HG02973 (cell line): ENCODE data around the gene NSUN6.

Experiments
- ATAC-seq: cut with Tn5 transposase; IDR thresholded peaks from one replicate; pipeline ENCODE4 v1.9.1; 2021; ENCODE audit warnings: moderate library complexity; ENCODE audit not compliant: unreplicated experiment

NSUN6 gene

GRCh38 chr10:18651324-18652007 is at the start of gene NSUN6:
Gene NSUN6, minus strand, starts transcription at chr10:18651587. Its CDS starts 384 bp downstream, at chr10:18651203.
- ATAC-seq, result peak; percentile 94

- ATAC-seq, result no peak
Observed at GRCh38 chr10:18699849-18700840, 48.8 kb upstream of the NSUN6 start.

- no peak for ATAC-seq
Observed at GRCh38 chr10:18690541-18690940, 39.2 kb upstream of the NSUN6 start.

- no peak for ATAC-seq
Observed at GRCh38 chr10:18689498-18689897, 38.1 kb upstream of the NSUN6 start.

GRCh38 chr10:18687706-18688105 is 36.3 kb upstream of the NSUN6 start:
- ATAC-seq, result no peak

- ATAC-seq, result no peak
Observed at GRCh38 chr10:18687195-18687594, 35.8 kb upstream of the NSUN6 start.

- ATAC-seq, result no peak
Observed at GRCh38 chr10:18685555-18685954, 34.2 kb upstream of the NSUN6 start.

GRCh38 chr10:18684953-18685352 is 33.6 kb upstream of the NSUN6 start:
- no peak for ATAC-seq

- ATAC-seq, result no peak
Observed at GRCh38 chr10:18684416-18684815, 33.0 kb upstream of the NSUN6 start.

GRCh38 chr10:18683427-18683826 is 32.0 kb upstream of the NSUN6 start:
- no peak for ATAC-seq

- ATAC-seq, result no peak
Observed at GRCh38 chr10:18681971-18682411, 30.6 kb upstream of the NSUN6 start.

- no peak for ATAC-seq
Observed at GRCh38 chr10:18681366-18681765, 30.0 kb upstream of the NSUN6 start.

- no peak for ATAC-seq
Observed at GRCh38 chr10:18680754-18681153, 29.4 kb upstream of the NSUN6 start.

- ATAC-seq, result no peak
Observed at GRCh38 chr10:18675086-18675801, 23.9 kb upstream of the NSUN6 start.

GRCh38 chr10:18668026-18668425 is 16.6 kb upstream of the NSUN6 start:
- ATAC-seq, result no peak

GRCh38 chr10:18666810-18667209 is 15.4 kb upstream of the NSUN6 start:
- no peak for ATAC-seq

GRCh38 chr10:18665815-18666558 is 14.6 kb upstream of the NSUN6 start:
- ATAC-seq, result no peak

- ATAC-seq, result no peak
Observed at GRCh38 chr10:18664841-18665478, 13.6 kb upstream of the NSUN6 start.

- no peak for ATAC-seq
Observed at GRCh38 chr10:18660816-18661431, 9.5 kb upstream of the NSUN6 start.
